OCI-LY3 (cell line): Measurements from ENCODE around the gene PLEKHG3.

Experiments used
- CTCF ChIP-seq: fragments of 200-600, 300-600 bp; sonication (generic); IDR thresholded peaks from 2 replicates; pipeline ENCODE4 v1.5.1; 2014; ENCODE audit warnings: antibody characterized with exemption, low read length, low read depth
- EZH2phosphoT487 ChIP-seq: fragments of 200-600 bp; shearing (Covaris generic); IDR thresholded peaks from 2 replicates; pipeline ENCODE4 v1.6.1; 2018; ENCODE audit warnings: antibody characterized with exemption, mixed run types, low read depth

GRCh38 chr14:64711039-64711438 is 6.8 kb downstream of the PLEKHG3 start:
- TF ChIP-seq CTCF: no peak
- TF ChIP-seq EZH2phosphoT487: no peak
